Heart right ventricle (tissue), 16 donors: ENCODE results near the gene TMEM41B. TPM values are rescaled to one million over a fixed set of nuclear protein-coding genes. Genes with fewer than 3 reads are reported as not detected.

Experiments used
- ATAC-seq, 8 donors: fragments of 200-7000 bp; cut with Tn5 transposase; one replicate each; pipeline ENCODE4 v1.9.1; 2020; ENCODE audit warnings: mild to moderate bottlenecking in 8 of 8, moderate library complexity in 8 of 8, moderate number of reproducible peaks in 1 of 8
- DNase-seq, 2 donors: peaks; one replicate each; pipeline ENCODE4 v3.0.0-alpha.2; 2020
- H3K27ac ChIP-seq, 10 donors: fragments of 200-600 bp; sonication (generic) in 2 of 10; one replicate each; pipeline versions ENCODE4 v1.5.0 to v1.8.0; 2020 to 2022; ENCODE audit warnings: mild to moderate bottlenecking in 3 of 10
- H3K27me3 ChIP-seq, 7 donors: fragments of 200-600 bp; one replicate each; pipeline ENCODE4 v1.8.0; 2021 to 2022; ENCODE audit warnings: mild to moderate bottlenecking in 2 of 7
- H3K36me3 ChIP-seq, 9 donors: fragments of 200-600 bp; sonication (generic) in 1 of 9; one replicate each; pipeline versions ENCODE4 v1.5.0 to v1.8.0; 2020 to 2022; ENCODE audit warnings: mild to moderate bottlenecking in 2 of 9
- H3K4me1 ChIP-seq, 9 donors: fragments of 200-600 bp; sonication (generic) in 1 of 9; one replicate each; pipeline versions ENCODE4 v1.5.0 to v1.8.0; 2020 to 2022; ENCODE audit warnings: mild to moderate bottlenecking in 4 of 9
- H3K4me3 ChIP-seq, 10 donors: fragments of 200-600 bp; sonication (generic) in 2 of 10; one replicate each; pipeline versions ENCODE4 v1.5.0 to v1.8.0; 2020 to 2022; ENCODE audit warnings: mild to moderate bottlenecking in 7 of 10, moderate library complexity in 2 of 10
- H3K9me3 ChIP-seq, 11 donors: fragments of 200-600 bp in 10 of 11; sonication (generic) in 2 of 11; one replicate each; pipeline versions ENCODE4 v1.5.0 to v1.8.0; 2013 to 2022; ENCODE audit warnings: mild to moderate bottlenecking in 2 of 11, control low read depth in 1 of 11, moderate library complexity in 1 of 11
- WGBS, 2 donors: extraction: QIAGEN DNeasy Blood & Tissue Kit; methylation state at CpG; one replicate each; pipeline ENCODE4 v1.1.7; 2013; ENCODE audit warnings: inconsistent platforms in 1 of 2; 5-methylcytosine and 5-hydroxymethylcytosine counted together
- intact Hi-C, 10 donors: fragments of 100-400 bp; cut with DNase I; formaldehyde crosslinking; loops; one replicate each; pipeline versions ENCODE4 v1.11.1 to v1.14.2; 2022
- polyA plus RNA-seq, 2 donors: library from polyadenylated mRNA; stranded (reverse); fragments of 200-250 nt; gene quantifications; one replicate each; pipeline ENCODE4 v1.2.3, GENCODE V29; 2013
- total RNA-seq, 10 donors: library from RNA; stranded (reverse); fragmentation: NEBNext Ultra II Directional in 3 of 10; extraction: Animal tissue kit (Norgen Biotek cat#: 25700) in 3 of 10; gene quantifications; one replicate each; pipeline versions ENCODE4 v1.2.1 to v1.2.4, GENCODE V29; 2021 to 2023
- TF ChIP-seq, protein P1 (sequence below), 9 donors: fragments of 200-600 bp; sonication (generic) in 2 of 9; IDR thresholded peaks; one replicate each; pipeline versions ENCODE4 v1.5.0 to v1.8.0; 2021 to 2022; ENCODE audit warnings: antibody characterized with exemption in 9 of 9, mild to moderate bottlenecking in 5 of 9, moderate library complexity in 1 of 9
- donor health status: Arrhythmogenic right ventricular cardiomyopathy.
- donor health status: ischemic (EF 13 %, LVEDD 7.1; RV severe dilation, severe dysfunction).
- donor health status: healthy with polysubstance abuse.
- donor health status: DM: no; HTN: yes; CAD: no.
- donor health status: DM: no; HTN: no; CAD: no.
- donor health status: ischemic (EF 25% LVEDD 6.9; RV normal size, moderate dysfunction).
- donor health status: ischemic (EF 25% LVEDD 5.7; RV mildly dilated, moderate dysfunction).
- donor health status: healthy.
- donor health status: DM: yes; HTN: yes; CAD: no.
- donor health status: Ischemic cardiomyopathy.
- donor health status: ischemic (EF 35%, LVEDD 5.7; RV mildly dilated, moderate dysfunction).
- donor health status: nonischemic (EF 11% LVEDD 7.7; RV severe dilation, severe dysfunction).
- donor health status: DM: yes; HTN: yes; CAD: no.
- donor health status: PGD.
- donor health status: ischemic (EF 29% LVEDD 5.4; RV normal size, mild dysfunction).
- donor health status: nonischemic (EF 23%, LVEDD 6.1; RV moderate dilation, normal function).

TMEM41B gene
- total and polyA plus RNA-seq, 12 donors, result 11.6 to 25.1 (median 20.4) TPM

DNA sequence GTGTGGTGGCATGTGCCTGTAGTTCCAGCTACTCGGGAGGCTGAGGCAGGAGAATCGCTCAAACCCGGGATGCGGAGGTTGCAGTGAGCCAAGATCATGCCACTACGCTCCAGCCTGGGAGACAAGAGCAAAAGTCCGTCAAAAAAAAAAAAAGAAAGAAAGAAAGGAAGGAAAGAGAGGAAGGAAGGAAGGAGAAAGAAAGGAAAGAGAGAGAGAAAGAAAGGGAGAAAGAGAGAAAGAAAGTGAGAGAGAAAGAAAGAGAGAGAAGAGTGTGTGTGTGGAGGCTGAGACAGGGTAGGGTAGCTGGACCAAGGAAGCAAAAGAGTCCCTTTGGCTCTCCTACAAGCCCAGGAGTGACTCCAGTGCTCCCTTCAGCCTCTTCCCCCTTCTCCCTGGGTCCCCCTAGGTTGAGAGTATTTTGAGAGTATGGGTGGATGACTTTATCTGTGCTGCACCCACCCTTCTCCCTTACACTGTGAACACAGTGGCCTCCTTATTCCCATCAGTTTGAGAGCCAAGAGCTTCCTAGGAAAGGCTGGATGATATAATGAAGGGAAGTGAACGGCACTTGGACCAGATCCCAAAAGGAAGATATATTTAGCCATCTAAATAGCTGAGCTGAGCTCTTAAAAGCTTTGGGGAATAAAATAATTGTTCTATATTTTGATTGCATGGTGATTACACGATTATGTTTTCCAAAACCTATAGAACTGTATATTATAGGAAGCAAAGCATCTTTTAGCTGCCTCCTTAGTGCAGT, 39.7 kb downstream of the TMEM41B start:
- peak; percentile 65 to 85 (median 78) for ATAC-seq
- Histone ChIP-seq H3K4me3 (no peak overlapping the region), H3K27ac (peak overlapping the region in 9 of 10 donors; percentile 22 to 70 (median 61)), H3K27me3 (no peaks in the 10 kb centered on the region), H3K36me3 (peaks cover 0 to 6% (median 0%) of the 10 kb centered on the region in 9 donors), H3K4me1 (peaks cover 4 to 28% (median 21%) of the 10 kb centered on the region in 9 donors), H3K9me3 (no peaks in the 10 kb centered on the region)
- peak in 1 of 2 donors; percentile 52 for DNase-seq
- 60 to 63% methylated on average over 8 of the region's 8 CpGs for WGBS, 2 donors
- TF ChIP-seq, protein P1, sequence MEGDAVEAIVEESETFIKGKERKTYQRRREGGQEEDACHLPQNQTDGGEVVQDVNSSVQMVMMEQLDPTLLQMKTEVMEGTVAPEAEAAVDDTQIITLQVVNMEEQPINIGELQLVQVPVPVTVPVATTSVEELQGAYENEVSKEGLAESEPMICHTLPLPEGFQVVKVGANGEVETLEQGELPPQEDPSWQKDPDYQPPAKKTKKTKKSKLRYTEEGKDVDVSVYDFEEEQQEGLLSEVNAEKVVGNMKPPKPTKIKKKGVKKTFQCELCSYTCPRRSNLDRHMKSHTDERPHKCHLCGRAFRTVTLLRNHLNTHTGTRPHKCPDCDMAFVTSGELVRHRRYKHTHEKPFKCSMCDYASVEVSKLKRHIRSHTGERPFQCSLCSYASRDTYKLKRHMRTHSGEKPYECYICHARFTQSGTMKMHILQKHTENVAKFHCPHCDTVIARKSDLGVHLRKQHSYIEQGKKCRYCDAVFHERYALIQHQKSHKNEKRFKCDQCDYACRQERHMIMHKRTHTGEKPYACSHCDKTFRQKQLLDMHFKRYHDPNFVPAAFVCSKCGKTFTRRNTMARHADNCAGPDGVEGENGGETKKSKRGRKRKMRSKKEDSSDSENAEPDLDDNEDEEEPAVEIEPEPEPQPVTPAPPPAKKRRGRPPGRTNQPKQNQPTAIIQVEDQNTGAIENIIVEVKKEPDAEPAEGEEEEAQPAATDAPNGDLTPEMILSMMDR (IDR thresholded peaks at IDR 0.05), result no peak
- intact Hi-C loops, result loop anchor here in 1 of 10 donors (5.0 kb wide), 1 partner anchor 67 kb away; no protein-coding TSS in a partner anchor

DNA sequence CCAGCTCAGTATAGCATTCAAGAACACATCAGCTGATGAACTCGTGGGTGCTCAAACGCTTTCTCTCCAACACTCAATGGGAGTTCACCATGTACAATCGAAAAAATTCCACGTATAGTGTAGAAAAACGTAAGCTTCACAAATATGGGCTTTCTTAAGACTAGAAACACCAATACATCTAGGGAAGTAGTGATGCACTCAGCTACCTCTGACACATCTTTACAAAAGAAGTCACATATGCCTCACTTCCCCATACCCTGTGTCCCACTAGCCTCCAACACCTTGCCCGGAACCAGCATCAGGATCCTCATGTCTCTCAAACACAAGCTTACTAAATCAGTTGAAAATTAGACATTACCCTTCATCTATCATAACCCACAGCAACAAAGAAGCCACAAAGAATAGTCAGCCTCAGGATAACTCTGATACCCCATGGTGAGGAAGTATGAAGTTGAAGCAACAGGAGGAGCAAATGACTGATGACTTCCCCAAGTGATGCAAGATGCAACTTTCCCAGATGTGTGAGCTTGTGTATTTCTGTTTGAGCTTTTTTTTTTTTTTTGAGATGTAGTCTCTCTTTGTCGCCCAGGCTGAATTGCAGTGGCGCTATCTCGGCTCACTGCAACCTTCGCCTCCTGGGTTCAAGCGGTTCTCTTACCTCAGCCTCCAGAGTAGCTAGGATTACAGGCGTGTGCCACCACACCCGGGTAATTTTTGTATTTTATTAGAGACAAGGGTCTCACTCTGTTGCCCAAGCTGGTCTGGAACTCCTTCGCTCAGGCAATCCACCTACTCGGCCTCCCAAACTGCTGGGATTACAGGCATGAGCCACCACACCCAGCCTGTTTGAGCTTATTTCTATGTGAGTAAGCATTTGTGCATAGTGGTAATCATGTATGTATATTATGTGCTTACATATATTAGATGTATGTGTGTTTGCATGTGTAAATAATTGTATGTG, 40.7 kb downstream of the TMEM41B start:
- WGBS, 2 donors, result 86 to 91% methylated on average over 15 of the region's 15 CpGs
- DNase-seq, result no peak
- ATAC-seq, result peak in 2 of 8 donors; percentile 21 to 51

DNA sequence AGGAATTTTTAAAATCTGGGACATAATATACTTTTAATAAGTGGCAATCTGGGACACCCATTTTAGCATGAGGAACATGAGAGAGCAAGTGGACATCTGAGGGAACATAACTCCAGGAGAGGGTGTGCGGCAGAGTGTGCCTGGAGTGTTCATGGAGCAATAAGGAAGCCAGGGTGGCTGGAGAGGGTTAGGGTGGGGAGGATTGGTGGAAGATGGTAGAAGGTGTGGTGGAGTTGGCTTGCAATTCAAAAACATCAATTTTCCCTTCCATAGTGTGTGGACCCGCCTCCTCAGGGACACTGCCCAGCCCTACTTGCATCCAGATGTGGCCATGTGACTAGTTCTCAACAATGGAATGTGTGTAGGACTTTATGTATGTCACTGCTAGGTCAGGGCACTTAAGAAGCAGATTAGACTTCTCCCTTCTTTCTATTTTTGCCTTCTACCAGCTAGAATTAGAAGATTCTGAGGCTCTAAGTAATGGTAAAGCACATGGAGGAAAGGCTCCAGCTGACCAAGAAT, 44.8 kb downstream of the TMEM41B start:
- ATAC-seq (no peak), DNase-seq (no peak)
- Histone ChIP-seq H3K27ac (no peak overlapping the region), H3K9me3 (no peaks in the 10 kb centered on the region), H3K4me1 (peaks cover 4 to 29% (median 20%) of the 10 kb centered on the region in 9 donors), H3K36me3 (no peaks in the 10 kb centered on the region), H3K27me3 (no peaks in the 10 kb centered on the region), H3K4me3 (no peak overlapping the region)
- 79 to 84% methylated on average over 2 of the region's 2 CpGs for WGBS, 2 donors
- TF ChIP-seq, protein P1 (IDR thresholded peaks at IDR 0.05), result no peak
- intact Hi-C loops, result loop anchor here in 6 of 10 donors (5.0 to 10.0 kb wide), 6 partner anchors 43 to 95 kb away; partner anchors contain the start of gene TMEM41B (in 1 of the 6)

More for the DNA sequence above, 40.7 kb downstream of the TMEM41B start:
- peaks cover 0 to 6% (median 0%) of the 10 kb centered on the region in 9 donors for H3K36me3 ChIP-seq
- intact Hi-C loops, result loop anchor here in 1 of 10 donors (5.0 kb wide), 1 partner anchor 66 kb away; no protein-coding TSS in a partner anchor
- peak overlapping the region in 6 of 10 donors; percentile 54 to 70 (median 66) for H3K27ac ChIP-seq
- peaks cover 4 to 28% (median 21%) of the 10 kb centered on the region in 9 donors for H3K4me1 ChIP-seq
- no peak overlapping the region for H3K4me3 ChIP-seq
- no peaks in the 10 kb centered on the region for H3K27me3 ChIP-seq
- TF ChIP-seq, protein P1 (IDR thresholded peaks at IDR 0.05), result no peak
- H3K9me3 ChIP-seq, result no peaks in the 10 kb centered on the region
